ENCODE data around the gene PHF12.
A peak's percentile ranks its signal among the peaks of the same experiment; 100 is the strongest.
"Not testable (repeated sequence)": the region's sequence is repeated elsewhere in the genome, so short reads cannot be mapped to it uniquely, and the experiment has no call there.

PHF12 gene

GRCh38 chr17:28929787-28930186 lies 21.5 kb downstream of the PHF12 start:
- no peak for DNase-seq (ENCODE audit: low read depth)

DNA sequence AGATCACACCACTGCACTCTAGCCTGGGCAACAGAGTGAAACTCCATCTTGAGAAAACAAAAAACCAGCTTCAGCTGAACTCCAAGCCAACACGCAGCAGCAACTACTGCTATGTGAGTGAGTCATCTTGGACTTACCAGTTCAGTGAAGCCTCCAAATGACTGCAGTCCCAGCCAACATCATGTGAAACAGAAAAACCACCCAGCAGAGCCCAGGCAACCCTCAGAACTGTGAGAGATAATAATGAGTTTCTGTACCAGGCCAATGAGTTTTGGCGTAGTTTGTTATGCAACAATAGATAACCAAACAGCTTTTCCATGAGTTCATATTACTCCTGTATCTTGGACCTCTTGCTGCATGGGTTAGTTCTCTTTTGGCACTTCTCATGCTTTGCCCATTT lies 23.3 kb downstream of the PHF12 start:
- no peak for DNase-seq (ENCODE audit: low read depth)

GRCh38 chr17:28926786-28927185 lies 24.5 kb downstream of the PHF12 start:
- no peak for DNase-seq (ENCODE audit: low read depth)

DNA sequence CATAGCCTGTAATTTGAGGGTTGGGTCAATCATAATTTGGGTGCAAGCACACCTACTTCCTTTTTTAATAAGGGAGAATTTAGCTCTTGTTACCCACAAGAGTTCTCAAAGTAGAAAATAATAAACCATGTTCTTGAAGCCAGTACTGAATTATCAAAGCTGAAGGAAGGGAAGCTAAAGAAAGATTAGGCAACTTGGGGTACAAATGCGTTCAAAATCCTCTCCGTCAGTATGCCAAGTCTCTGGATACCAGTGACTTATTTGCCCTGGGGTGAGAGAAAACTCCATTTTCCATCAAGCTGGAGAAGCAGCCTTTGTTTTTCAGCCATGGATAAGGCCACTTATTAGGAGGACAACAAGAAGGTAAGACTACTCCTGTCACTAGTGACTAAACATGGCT lies 25.0 kb downstream of the PHF12 start:
- DNase-seq (ENCODE audit: low read depth), result no peak

- DNase-seq (ENCODE audit: low read depth), result peak; percentile 80
Observed at GRCh38 chr17:28925912-28926365, 25.4 kb downstream of the PHF12 start.

DNA sequence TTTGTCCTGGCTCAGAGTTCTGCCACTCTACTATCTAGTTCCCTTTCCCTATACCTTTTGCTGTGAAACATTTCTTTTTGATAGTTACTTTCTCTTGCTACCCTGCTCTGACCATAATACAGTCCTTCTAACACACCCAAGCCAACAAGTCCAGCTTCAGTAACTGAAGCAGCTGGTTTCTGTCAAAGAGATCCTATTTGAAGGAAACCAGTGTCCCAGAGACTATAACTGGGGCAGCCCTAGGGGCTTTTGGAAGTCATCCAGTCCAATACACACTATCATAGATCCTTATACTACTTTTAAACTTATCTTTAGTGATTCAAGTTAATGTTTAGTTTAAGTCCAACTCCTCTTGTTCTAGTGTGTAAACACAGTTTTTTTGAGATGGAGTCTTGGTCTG lies 31.1 kb downstream of the PHF12 start:
- no peak for DNase-seq (ENCODE audit: low read depth)

DNA sequence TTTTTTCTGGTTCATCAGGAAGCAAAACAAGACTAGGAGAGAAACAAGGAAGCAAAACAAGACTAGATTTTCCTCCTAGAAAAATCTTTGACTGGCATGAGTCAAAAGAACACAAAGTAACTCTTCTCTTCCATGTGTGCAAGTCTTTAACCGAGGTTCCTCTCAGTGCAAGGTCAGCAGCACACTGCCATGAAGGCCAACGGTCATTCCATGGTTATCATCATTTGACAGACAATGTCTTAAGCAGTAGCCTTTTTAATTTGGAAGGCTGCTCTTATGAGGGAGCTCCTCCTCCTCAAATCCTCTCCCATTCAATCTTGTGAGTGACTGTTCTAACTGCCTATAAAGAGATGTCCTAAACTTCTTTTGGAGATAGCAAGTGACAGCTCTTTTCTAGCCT lies 33.0 kb downstream of the PHF12 start:
- no peak for DNase-seq (ENCODE audit: low read depth)

- no peak for DNase-seq (ENCODE audit: low read depth)
Observed at GRCh38 chr17:28917465-28917864, 33.9 kb downstream of the PHF12 start.

DNA sequence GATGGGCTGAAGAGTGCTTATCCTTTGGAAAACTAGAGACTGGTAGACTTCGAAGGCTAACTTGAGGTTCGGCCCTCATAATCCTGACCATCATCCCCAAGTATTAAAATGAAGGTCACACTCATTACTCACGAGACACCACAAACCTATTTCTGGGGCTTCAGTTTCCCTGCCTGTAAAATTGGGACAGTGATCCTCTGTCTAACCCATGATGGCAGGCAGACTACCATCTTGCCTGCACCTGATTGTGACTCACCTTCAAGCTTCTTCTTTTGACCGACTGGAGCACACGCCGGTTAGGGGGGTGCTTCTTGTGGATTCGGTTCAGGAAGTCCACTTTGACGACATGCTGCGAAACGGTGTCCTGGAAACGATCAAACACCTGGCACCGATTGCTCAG lies 34.3 kb downstream of the PHF12 start:
- DNase-seq (ENCODE audit: low read depth), result no peak

DNA sequence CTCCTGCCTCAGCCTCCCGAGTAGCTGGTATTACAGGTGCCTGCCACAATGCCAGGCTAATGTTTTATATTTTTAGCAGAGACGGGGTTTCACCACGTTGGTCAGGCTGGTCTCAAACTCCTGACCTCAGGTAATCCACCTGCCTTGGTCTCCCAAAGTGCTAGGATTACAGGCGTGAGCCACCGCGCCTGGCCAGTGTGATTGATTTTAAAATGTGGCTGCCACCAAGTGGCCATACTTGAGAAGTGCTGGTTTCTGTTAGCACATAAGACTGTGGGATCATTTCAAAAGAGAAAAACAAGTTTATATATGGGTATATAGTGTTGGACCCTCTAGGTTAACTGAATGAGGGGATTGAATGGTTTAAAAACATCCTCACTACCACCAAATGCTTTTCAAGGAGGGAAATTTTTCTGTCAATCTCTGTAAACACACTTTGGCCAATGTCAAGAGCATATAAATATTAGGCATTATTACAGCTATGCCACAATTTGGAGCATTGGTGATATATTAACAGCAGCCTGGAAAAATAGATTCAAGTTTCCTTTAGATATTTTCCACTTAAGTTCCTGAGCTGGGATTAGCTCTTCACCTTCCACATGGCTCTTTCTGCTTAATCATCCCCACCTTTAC lies 34.9 kb downstream of the PHF12 start:
- DNase-seq (ENCODE audit: low read depth), result no peak

GRCh38 chr17:28912938-28913333 lies 38.4 kb downstream of the PHF12 start:
- DNase-seq (ENCODE audit: low read depth), result no peak

DNA sequence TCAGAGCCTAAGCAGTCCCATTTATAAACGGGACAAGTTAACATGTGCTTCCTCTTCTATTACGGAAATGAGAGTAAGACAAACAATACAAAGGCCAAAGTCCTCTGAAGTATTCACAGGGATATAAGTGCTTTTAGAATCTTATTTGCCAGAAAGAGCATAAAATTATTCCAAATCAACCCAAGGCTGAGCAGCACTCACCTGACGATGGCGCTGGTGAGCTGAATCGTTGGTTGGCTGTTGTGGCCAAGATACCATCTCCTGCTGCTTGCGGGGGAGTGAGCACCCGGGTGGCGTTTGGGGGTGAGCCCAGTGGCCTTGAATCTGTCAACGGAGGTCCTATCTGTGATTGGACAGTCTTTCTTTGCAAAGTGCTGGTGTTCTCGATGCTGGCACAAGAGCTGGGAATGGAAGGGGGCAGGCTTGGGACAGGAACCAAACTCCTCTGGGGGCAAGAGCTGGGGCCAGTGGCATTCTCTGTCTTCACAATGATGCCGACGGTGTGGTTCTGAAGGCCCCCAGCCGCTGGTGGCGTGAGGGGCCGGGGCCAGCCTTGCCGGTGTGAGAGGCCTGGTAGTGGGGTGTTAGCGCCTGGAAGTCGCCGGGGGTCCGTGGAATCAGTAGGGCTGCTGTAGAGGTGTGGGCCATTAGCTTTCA lies 38.9 kb downstream of the PHF12 start:
- DNase-seq (ENCODE audit: low read depth), result no peak

GRCh38 chr17:28911411-28912045 lies 39.8 kb downstream of the PHF12 start:
- DNase-seq (ENCODE audit: low read depth), result no peak

DNA sequence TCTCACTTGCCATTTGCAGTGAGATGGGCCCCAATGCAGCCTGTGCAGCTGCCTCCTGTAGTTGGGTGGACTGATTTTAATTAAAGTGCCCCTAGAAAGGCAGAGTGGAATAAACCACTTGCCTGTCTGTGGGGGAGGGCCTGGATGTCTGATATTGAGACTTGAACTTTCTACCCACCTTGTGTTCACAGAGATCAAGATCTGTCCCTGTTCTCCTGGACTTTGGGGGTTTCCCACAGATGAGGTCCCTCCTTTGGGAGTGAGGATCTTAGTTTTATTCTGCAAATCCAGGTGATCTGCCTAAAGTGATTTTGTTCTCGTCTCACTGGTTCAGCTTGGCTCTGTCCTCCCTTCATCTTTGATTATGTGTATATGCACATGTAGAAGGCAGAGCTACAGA lies 40.8 kb downstream of the PHF12 start:
- DNase-seq (ENCODE audit: low read depth), result no peak

DNA sequence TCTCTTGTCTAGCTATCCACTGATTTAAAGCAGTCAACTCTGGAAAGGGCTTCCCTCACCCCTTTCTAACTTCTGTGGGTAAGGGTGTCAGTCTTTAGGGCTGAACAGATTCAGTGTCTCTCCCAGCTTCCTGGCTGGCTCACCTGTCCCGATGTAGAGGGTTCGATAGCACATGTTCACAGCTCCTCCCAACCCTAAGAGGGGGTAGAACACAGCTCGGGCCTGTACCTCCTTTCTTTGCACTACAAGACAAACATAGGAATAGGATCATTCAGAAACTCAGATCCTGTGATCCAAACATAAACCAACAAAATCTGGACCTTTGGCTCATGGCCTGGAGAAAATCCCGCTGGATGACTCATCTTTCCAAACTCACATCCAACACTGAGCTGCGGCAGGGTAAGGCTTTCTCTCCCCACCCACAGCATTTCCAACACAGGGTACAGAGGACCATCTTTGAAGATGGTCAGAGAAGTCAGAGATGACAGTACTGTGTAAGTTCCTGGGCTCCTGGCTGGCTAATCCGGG lies 42.6 kb downstream of the PHF12 start:
- DNase-seq (ENCODE audit: low read depth), result peak; percentile 49

GRCh38 chr17:28907709-28908475 lies 43.4 kb downstream of the PHF12 start:
- DNase-seq (ENCODE audit: low read depth), result no peak

GRCh38 chr17:28906706-28907438 lies 44.4 kb downstream of the PHF12 start:
- DNase-seq (ENCODE audit: low read depth), result no peak

- no peak for DNase-seq (ENCODE audit: low read depth)
Observed at GRCh38 chr17:28906276-28906675, 45.0 kb downstream of the PHF12 start.

GRCh38 chr17:28904800-28905199 lies 46.5 kb downstream of the PHF12 start:
- no peak for DNase-seq (ENCODE audit: low read depth)

GRCh38 chr17:28903546-28903841 lies 47.8 kb downstream of the PHF12 start:
- not testable (repeated sequence) for DNase-seq (ENCODE audit: low read depth)

DNA sequence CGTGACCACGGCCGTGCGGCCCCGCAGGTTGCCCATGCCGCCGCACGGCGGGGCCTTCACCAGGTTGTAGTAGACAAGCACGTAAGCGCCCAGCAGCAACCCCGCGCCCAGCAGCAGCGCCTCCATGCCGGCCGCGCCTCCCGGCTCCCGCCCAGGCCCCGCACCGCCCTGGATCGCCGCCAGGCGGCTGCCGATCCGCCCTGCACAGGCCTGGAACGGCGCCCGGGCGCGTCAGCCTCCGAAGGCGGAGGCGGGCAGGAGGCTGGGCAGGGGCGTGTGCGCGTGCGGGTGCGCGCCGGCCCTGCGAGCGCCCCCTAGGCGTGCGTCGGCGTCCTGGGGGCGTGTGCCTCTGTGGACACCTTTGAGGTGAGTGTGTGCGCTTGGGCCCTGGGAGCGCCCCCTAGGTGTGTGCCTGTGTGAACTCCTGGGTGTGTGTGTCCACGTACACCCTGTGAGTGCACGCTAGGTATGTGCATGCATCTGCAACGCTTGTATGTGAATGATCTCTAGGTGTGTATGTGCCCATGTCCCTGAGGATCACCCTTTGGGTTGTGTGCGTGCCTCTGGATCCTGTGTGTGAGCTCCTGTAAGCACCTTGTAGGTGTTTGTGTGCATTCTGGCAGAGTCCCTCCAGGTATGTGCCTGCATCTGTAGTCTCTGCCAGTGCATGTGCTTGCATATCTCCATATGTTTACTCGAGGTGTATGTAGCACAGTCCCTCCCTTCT lies 48.3 kb downstream of the PHF12 start, which contains the start of gene DHRS13:
Gene DHRS13 (minus strand): TSS at position 261 of the 727 bp plus-strand sequence. CDS start 135 bp downstream, at position 126.
- DNase-seq (ENCODE audit: low read depth), result peak; percentile 34
